Keratinocyte (primary cell): ENCODE results near the gene CLIC3. TPM values are rescaled to one million over a fixed set of nuclear protein-coding genes. Genes with fewer than 3 reads are reported as not detected.

Experiments used
- DNase-seq: peaks from one replicate; pipeline ENCODE4 v3.0.0-alpha.2; 2011; ENCODE audit warnings: low read depth, missing footprints, low spot score
- FAIRE-seq: peaks from 2 replicates; lab custom pipeline; 2011; peaks lifted over from hg19 to GRCh38; lab: Jason Lieb, UNC
- H2AFZ ChIP-seq: 2 replicates; pipeline ENCODE4 v1.6.0; 2012; ENCODE audit warnings: low read length, control low read depth, inconsistent platforms; ENCODE audit not compliant: control insufficient read depth
- H3K27ac ChIP-seq: 2 replicates; pipeline ENCODE4 v1.5.1; 2011; ENCODE audit warnings: low read length; ENCODE audit not compliant: control insufficient read depth, insufficient read depth
- H3K27me3 ChIP-seq: 3 replicates; pipeline ENCODE4 v1.6.0; 2011; ENCODE audit warnings: low read length; ENCODE audit not compliant: control insufficient read depth, insufficient read depth; ENCODE audit errors: extremely low read depth
- H3K36me3 ChIP-seq, 2 experiments: 2 replicates in 1 of 2; 3 replicates in 1 of 2; pipeline ENCODE4 v1.5.1; 2011; ENCODE audit warnings: low read length in 2 of 2, mild to moderate bottlenecking in 1 of 2; ENCODE audit not compliant: control insufficient read depth in 2 of 2, insufficient read depth in 2 of 2; ENCODE audit errors: extremely low read depth in 1 of 2
- H3K4me1 ChIP-seq: 3 replicates; pipeline ENCODE4 v1.5.1; 2011; ENCODE audit warnings: low read length; ENCODE audit not compliant: control insufficient read depth, insufficient read depth; ENCODE audit errors: extremely low read depth
- H3K4me2 ChIP-seq: 3 replicates; pipeline ENCODE4 v1.6.0; 2011; ENCODE audit warnings: low read depth, low read length; ENCODE audit not compliant: control insufficient read depth, insufficient read depth; ENCODE audit errors: extremely low read depth
- H3K4me3 ChIP-seq, 3 experiments: fragments of 200-600 bp in 1 of 3; sonication (generic) in 1 of 3; 2 replicates in 2 of 3; 3 replicates in 1 of 3; pipeline ENCODE4 v1.5.1; 2011 to 2016; ENCODE audit warnings: low read length in 3 of 3, mild to moderate bottlenecking in 3 of 3, control low read depth in 2 of 3, inconsistent platforms in 1 of 3, low read depth in 1 of 3, mixed read lengths in 1 of 3, mixed run types in 1 of 3, moderate library complexity in 1 of 3; ENCODE audit not compliant: control insufficient read depth in 2 of 3, insufficient read depth in 2 of 3; ENCODE audit errors: extremely low read depth in 1 of 3
- H3K79me2 ChIP-seq: 2 replicates; pipeline ENCODE4 v1.6.0; 2012; ENCODE audit warnings: low read length; ENCODE audit not compliant: control insufficient read depth, insufficient read depth
- H3K9ac ChIP-seq: 3 replicates; pipeline ENCODE4 v1.6.0; 2011; ENCODE audit warnings: low read length; ENCODE audit not compliant: control insufficient read depth, insufficient read depth; ENCODE audit errors: extremely low read depth
- H3K9me1 ChIP-seq: 3 replicates; pipeline ENCODE4 v1.6.0; 2011; ENCODE audit warnings: low read length; ENCODE audit not compliant: control insufficient read depth, insufficient read depth; ENCODE audit errors: extremely low read depth
- H3K9me3 ChIP-seq: 2 replicates; pipeline ENCODE4 v1.5.1; 2012; ENCODE audit warnings: low read depth, low read length; ENCODE audit not compliant: control insufficient read depth
- H4K20me1 ChIP-seq: 3 replicates; pipeline ENCODE4 v1.6.0; 2011; ENCODE audit warnings: low read length; ENCODE audit not compliant: control insufficient read depth, insufficient read depth; ENCODE audit errors: extremely low read depth
- EZH2 ChIP-seq: IDR thresholded peaks from one replicate; pipeline ENCODE4 v1.6.1; 2012; ENCODE audit warnings: inconsistent platforms, mild to moderate bottlenecking, low read length, moderate library complexity
- dilution Hi-C: fragments of 300-500 bp; cut with MboI; formaldehyde crosslinking; loops from one replicate; pipeline ENCODE4 v1.7.0; 2020; ENCODE audit warnings: low sequenced_read_pairs; ENCODE audit not compliant: extremely low pct_ligation_motif_present
- polyA plus RNA-seq, 5 experiments: library from polyadenylated mRNA; depleted of rRNA in 3 of 5; stranded (reverse) in 3 of 5; stranded (forward) in 1 of 5; unstranded in 1 of 5; fragments of >200 nt; gene quantifications; 1 replicate in 1 of 5; 2 replicates in 3 of 5; 3 replicates in 1 of 5; pipeline versions ENCODE4 v1.2.1 to v1.2.3, GENCODE V29; 2011 to 2012; ENCODE audit warnings: missing spikeins in 2 of 5, low read depth in 1 of 5, low replicate concordance in 1 of 5
- TF ChIP-seq, protein P1 (sequence below), 3 experiments: IDR thresholded peaks in 1 of 3; conservative IDR thresholded peaks in 1 of 3; optimal IDR thresholded peaks in 1 of 3; 2 replicates in 2 of 3; 3 replicates in 1 of 3; pipeline versions ENCODE3 to v1.5.1; 2011; ENCODE audit warnings: low read length in 3 of 3, mild to moderate bottlenecking in 3 of 3, moderate library complexity in 2 of 3, control low read depth in 1 of 3, inconsistent platforms in 1 of 3; ENCODE audit not compliant: insufficient read depth in 2 of 3; ENCODE audit errors: extremely low read depth in 1 of 3

CLIC3 gene
- polyA plus RNA-seq, 1 donor (not counting 4 experiments of a cell fraction or from before 2014, with no cell fraction given) = 5.5 TPM

DNA sequence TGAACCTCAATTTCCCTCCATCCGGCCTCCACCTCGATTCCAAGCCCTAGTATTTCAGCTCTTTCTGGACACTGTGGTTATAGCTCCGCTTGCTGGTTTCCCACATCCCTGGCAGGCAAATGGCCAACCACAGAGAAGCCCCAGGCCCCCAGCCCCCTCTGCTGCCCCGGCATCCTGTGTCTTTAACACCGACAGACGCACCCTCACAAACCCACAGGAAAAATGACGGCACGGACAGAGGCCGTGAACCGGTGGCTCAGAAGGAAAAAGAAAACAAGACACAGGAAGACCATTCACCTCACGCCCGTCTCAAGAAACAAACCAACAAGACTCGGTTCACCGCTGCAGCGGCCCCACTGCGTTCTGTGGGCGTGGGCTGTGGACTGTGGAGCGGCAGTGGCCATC lies 1.5 kb upstream of the CLIC3 start:
- H3K9me1 ChIP-seq = no peaks in the 10 kb centered on the region
- H3K4me3 ChIP-seq = no peak overlapping the region
- no peak overlapping the region for H3K9ac ChIP-seq
- FAIRE-seq (no peak), DNase-seq (no peak)
- no peaks in the 10 kb centered on the region for H3K79me2 ChIP-seq
- H3K27ac ChIP-seq = no peak overlapping the region
- peaks cover 3% of the 10 kb centered on the region for H4K20me1 ChIP-seq
- no peak overlapping the region for H2AFZ ChIP-seq
- H3K27me3 ChIP-seq = no peaks in the 10 kb centered on the region
- H3K4me1 ChIP-seq = peaks cover 44% of the 10 kb centered on the region
- dilution Hi-C loops = no loop called here
- H3K36me3 ChIP-seq = peaks cover 0 to 10% of the 10 kb centered on the region in 2 experiments
- H3K9me3 ChIP-seq = no peaks in the 10 kb centered on the region
- no peak overlapping the region for H3K4me2 ChIP-seq
- TF ChIP-seq, protein P1, sequence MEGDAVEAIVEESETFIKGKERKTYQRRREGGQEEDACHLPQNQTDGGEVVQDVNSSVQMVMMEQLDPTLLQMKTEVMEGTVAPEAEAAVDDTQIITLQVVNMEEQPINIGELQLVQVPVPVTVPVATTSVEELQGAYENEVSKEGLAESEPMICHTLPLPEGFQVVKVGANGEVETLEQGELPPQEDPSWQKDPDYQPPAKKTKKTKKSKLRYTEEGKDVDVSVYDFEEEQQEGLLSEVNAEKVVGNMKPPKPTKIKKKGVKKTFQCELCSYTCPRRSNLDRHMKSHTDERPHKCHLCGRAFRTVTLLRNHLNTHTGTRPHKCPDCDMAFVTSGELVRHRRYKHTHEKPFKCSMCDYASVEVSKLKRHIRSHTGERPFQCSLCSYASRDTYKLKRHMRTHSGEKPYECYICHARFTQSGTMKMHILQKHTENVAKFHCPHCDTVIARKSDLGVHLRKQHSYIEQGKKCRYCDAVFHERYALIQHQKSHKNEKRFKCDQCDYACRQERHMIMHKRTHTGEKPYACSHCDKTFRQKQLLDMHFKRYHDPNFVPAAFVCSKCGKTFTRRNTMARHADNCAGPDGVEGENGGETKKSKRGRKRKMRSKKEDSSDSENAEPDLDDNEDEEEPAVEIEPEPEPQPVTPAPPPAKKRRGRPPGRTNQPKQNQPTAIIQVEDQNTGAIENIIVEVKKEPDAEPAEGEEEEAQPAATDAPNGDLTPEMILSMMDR (optimal IDR thresholded peaks at IDR 0.05 in 1 of 3, IDR thresholded peaks at IDR 0.05 in 1 of 3, conservative IDR thresholded peaks at IDR 0.05 in 1 of 3; ENCODE audit: extremely low read depth in 1 of 3, insufficient read depth in 2 of 3, low read length in 3 of 3) = no peak
- no peak for TF ChIP-seq EZH2

DNA sequence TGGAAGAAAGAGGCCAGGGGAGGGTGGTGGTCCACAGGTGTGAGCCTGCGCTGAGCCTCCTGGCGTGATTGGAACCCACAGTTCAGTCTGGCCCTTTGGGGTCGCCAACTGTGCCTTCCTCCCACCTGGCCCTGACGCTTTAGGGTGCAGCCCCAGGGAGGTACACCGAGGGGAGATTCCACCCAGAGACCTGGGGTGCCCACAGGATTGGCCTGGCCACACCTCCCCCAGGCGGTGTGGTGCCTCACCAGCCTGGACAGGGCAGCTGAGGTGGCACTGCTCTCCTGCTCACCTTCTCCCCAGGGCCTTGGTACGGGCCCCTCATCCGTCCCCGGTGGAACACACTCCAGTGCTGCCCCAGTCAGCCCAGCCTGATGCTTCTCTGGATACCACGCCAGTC lies 1.0 kb upstream of the CLIC3 start:
- no peak overlapping the region for H3K4me2 ChIP-seq
- no peaks in the 10 kb centered on the region for H3K79me2 ChIP-seq
- no peak overlapping the region for H3K4me3 ChIP-seq
- H4K20me1 ChIP-seq = peaks cover 3% of the 10 kb centered on the region
- no peak overlapping the region for H3K9ac ChIP-seq
- H3K27me3 ChIP-seq = no peaks in the 10 kb centered on the region
- H3K9me1 ChIP-seq = no peaks in the 10 kb centered on the region
- DNase-seq (no peak), FAIRE-seq (no peak)
- no peaks in the 10 kb centered on the region for H3K9me3 ChIP-seq
- no peak overlapping the region for H2AFZ ChIP-seq
- H3K27ac ChIP-seq = no peak overlapping the region
- TF ChIP-seq, protein P1 (optimal IDR thresholded peaks at IDR 0.05 in 1 of 3, IDR thresholded peaks at IDR 0.05 in 1 of 3, conservative IDR thresholded peaks at IDR 0.05 in 1 of 3; ENCODE audit: extremely low read depth in 1 of 3, insufficient read depth in 2 of 3, low read length in 3 of 3) = no peak
- TF ChIP-seq EZH2 = no peak
- peaks cover 0 to 10% of the 10 kb centered on the region in 2 experiments for H3K36me3 ChIP-seq
- peaks cover 49% of the 10 kb centered on the region for H3K4me1 ChIP-seq
- dilution Hi-C loops = no loop called here
